Stimulated activated CD4-positive, alpha-beta T cell treated with anti-CD3 and anti-CD28 coated beads, Interleukin-2, amount 100 ng/mL, for 24 hours (primary cell): Measurements from ENCODE around the gene ECE1.
"Not testable (repeated sequence)": the region's sequence is repeated elsewhere in the genome, so short reads cannot be mapped to it uniquely, and the experiment has no call there.

Experiments
- DNase-seq, 2 donors: peaks; one replicate each; pipeline ENCODE4 v3.0.0-alpha.2; 2020

The ECE1 gene

DNA sequence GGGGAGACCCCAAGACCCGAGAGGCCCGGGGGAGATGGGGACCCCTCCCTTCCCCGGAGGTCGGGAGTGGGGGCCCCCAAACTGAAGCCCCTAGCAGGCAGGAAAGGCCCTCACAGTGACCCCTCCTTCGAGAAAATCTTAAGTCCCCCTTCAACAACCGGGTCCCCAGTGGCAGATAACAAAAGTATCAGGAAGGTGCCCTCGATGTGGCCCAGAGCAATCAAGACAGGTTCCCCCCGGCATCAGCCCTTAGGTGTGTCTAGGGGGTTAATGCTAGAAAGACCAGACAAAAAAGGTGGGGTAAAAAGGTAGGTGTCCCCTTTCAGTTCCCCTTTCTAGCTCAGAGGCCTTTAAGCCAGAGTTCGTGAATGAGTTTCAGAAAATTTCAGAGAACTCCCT lies 282 bp upstream of the ECE1 start:
- DNase-seq = peak in 1 of 2 donors; percentile 40

DNA sequence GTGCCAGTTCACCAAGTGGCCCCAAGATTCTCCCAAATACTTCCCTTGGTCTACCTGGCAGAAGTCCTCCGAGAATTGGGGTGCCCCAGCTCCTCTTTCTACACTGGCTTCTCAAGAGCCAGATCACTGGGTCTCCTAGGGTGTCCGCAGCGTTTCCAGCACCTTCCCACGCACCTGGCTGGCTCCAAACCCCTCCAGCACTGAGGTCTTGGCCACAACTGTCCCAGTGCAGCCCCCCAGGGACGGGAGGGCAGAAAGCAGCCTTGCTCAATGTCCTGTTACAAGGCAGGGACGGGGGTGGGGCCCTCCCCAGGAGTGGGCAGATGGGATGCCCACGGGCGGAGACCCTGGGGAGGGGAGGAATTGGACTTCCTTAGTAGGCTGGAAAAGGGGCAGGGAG lies 1.1 kb downstream of the ECE1 start:
- no peak for DNase-seq

DNA sequence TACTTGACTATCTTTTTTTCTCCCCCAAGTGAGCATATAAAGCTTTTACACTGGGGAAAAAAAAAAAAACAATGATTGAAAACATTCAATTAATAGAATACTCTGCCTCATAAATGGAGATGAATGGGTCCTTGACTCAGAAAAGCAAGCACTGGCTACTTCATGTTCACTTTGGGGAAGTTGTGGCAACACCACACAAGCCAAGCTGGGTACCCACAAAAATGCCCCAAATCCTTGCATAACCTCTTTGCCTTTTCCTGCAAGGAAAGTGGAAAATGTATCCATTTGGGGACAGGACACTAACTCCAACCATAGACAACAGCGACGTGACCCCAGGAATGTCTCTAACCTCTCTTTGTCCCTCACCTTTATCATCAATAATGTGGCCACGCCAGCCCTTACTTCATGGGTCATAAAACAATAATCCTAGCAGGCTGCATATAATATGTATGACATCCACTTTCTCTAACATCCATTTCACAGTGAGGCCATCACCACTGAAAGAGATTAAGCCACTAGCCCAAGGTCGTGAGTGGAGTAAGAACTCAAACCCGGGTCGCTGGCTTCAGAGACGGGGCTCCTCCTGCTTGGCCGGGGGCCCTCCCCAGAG lies 2.3 kb downstream of the ECE1 start:
- DNase-seq = no peak

DNA sequence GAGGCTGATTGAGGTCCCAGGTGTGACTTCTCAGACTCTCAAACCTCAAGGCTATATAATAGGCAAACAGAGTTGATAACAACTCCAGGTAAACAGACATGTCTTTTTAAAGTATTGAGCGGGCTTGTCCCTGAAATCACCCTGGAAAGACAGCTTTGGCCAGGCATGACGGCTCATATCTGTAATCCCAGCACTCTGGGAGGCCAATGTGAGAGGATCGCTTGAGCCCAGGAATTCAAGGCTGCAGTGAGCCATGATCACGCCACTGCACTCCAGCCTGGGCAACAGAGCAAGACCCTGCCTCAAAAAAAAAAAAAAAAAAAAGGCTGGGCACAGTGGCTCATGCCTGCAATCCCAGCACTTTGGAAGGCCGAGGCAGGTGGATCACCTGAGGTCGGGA lies 4.9 kb downstream of the ECE1 start:
- not testable (repeated sequence) for DNase-seq

DNA sequence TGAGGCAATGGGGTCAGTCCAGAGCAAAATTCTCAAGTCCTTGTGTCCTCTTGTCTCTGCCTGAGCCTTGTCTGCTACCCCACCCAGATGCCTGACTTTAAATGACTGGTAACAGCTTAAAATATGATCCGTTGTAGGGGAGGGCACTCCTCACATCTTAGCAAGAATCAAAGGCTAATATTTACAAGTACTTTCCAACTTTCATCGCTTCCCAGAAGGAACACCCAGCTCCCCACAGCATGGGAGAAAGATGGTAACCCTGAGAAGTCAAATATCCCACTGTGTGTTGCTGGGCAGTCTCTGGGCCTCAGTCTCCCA lies 5.2 kb downstream of the ECE1 start:
- DNase-seq = no peak

DNA sequence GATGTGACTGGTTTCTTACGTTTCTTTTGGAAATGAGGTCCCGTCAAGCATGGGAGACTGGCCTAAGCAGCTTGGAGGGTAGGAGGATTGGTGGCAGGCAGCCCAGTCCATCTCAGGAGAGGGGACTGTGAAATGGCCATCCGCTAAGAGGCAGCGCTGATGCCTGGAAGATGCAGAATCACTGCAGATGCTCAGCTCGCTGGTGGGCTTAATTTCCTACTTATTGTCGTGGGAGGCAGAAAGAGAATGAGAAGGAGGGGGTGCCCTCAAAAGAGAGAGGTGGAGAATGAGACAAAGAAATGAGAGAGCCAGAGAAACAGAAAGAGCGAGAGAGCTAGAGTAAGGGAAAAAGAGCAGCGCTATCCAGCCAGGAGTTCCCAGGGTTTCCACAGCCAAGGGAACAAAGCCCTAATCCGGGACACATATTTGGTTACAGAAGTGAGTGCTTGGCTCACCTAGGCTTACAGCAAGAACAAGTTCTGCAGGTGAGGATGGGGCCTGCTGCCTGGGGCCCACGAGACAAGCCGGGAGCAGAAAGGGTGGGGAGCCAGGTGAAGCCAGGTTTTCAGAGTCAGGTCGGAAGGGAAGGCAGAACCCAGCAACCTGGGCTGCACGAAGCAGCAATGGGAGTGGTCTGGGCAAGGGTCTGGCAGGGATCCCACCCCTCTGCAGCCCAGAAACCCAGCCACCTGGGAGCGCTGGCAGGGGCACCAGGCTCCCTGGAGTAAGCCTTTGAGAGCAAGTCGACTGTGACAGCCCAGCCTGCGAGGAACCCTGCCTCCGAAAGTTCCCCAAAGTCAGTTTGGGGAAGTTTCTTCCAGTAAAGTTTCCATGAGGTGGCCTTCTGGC lies 5.8 kb downstream of the ECE1 start:
- DNase-seq = no peak

DNA sequence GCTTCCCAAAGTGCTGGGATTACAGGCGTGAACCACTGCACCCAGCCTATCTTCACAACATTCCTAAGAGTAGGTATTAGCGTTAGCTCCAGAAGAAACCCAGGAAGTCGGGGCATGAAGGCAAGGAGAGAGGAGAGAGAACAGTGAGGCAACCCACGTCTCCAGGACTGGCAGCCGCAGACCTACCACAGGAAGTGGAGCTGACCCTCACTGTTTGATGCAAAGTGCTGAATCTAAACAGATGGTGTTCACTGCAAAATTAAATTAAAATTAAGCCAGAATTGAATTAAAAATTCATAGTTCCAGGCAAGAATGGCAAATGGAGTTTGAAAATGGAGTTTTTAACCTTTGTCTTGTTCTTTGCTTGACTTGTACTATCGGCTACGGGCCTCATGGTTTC lies 6.7 kb downstream of the ECE1 start:
- no peak for DNase-seq

DNA sequence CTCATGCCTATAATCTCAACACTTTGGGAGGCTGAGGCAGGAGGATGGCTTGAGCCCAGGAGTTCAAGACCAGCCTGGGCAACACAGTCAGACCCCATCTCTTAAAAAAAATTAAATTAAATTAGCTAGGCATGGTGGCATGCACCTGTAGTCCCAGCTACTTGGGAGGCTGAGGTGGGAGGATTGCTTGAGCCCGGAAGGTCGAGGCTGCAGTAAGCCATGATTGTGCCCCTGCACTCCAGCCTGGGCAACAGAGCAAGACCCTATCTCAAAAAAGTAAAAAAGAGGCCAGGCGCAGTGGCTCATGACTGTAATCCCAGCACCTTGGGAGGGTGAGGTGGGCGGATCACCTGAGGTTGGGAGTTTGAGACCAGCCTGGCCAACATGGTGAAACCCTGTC lies 8.2 kb downstream of the ECE1 start:
- DNase-seq = not testable (repeated sequence)

DNA sequence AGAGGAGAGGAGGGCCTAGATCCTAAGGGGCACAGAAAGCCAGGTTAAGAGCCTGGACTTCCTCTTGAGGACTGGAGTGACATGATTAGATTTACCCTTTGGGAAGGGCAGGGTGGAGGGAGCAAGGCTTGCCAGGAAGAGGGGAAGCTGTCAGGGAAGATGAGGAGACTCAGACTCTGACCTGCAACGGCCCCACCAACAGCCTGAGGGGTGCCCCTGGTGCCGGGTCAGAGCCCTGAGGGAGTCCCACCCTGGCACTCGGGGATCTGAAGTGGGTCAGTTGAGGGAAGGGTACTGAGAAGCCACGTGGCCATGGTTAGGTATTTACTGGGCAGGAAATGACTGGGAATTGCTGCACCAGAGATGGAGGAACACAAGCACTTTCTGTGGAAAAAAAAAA lies 9.8 kb downstream of the ECE1 start:
- DNase-seq = no peak

DNA sequence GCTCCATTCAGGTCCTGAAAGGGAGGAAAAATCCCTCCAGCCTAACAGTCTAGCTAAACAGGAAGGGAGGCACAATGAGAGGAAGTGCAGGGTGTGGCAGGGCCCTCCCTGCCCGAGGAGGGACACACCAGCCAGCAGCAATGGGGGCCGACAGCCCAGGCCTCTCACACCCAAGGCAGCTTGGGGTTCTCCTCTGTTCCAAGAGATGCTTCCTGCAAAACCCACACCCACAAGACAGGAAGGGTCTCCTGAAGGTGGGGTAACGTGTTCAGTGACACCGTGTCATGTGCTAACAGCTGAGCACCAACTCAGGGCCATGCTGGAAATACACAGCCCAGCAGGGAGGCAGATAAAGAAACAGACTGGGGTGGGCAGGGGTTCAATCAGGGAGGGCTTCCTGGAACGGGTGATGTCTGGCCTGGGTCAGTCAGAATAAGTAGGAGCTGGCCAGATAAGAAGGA lies 10.2 kb downstream of the ECE1 start:
- no peak for DNase-seq

DNA sequence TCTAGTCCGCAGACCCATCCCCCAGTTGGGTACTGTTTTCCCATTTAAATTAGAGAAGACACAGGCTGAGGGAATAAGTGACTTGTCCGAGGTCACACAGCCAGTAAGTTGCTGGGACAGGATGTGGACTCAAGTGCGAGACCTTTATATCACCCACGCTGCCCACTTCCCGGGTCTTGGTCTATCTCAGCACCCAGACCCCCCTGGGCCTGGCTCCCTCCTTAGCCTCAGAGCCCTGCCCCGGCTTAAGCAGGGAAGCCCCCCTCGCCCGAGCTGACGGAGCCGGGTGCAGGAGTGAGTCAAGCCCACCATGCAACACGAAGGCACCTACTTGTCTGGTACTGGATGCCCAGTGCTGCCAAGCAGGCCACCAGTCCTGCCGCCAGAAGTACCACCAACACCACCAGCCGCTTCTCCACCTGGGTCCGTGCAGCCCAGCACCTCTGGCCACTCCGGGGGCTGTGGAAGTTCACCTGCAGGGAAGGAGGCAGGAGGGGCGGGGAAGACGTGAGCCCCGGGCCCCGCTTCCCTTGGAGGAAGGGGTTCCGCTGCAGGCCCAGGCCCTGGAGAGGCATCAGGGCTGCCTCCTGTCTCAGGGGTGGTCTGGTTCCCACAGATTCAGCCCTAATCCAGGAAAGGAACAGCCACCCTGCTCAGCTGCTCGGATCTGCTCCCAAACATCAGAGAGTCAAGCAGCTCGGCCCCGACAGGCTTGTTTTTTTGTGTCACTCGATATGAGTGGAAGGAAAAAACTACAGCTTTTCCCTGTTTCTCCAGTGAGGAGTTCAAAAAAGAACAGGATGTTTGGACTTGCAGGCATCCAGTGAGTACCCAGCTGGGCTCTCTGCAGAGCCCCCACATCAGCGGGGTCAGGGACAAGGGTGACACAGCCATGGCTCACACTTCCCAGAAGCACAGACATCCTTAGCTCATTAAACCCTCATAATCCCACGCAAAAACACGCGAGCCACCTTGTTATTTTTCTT lies 11.1 kb downstream of the ECE1 start:
- no peak for DNase-seq

DNA sequence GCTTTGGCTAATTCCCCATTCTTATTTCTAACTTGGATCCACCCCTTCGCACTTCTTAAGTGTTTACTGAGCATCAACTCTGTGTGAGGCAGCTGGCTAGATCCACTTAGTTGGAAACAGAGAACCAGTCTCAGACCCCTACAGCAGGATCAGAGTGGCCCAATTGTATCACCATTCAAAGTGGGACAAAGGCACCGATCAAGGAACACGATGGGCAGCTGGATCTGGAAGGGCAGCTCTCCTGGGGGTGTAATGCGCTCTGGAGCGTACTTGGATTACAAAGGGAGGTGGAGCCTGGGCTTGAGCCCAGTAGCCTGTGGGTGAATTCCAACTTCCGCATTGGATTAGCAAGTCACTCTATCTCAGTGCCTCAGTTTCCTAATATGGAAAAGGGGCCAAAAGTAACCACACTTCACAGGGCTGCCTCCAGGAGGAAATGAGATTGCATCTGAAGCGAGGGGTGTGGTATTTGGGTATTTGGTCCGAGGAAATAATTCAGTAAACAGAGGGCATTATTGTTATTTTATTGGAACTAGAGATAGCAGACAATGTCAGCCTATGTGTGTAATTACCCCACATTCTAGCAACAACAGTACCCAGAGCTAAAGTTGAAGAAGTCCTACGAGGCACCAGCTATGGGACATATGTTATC lies 11.9 kb downstream of the ECE1 start:
- DNase-seq = no peak

DNA sequence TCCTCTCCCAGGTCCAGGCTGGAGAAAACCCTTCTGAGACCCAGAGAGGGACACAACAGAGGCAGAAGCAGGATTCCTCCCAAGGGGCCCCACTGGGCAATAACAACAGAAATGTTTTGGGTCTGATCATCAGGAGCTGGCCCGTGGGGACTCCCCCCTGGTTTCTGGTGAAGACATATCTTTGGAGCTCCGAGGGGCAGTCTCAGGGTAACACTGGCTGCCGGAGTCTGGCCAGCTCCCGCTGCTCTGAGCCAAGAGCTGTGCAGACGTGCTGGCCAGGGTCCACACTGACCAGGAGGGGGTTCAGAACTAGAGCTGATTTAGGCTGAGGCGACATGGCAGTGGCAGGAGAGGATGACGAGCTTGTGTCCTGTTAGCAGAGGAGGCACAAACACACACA lies 13.1 kb downstream of the ECE1 start:
- DNase-seq = no peak

DNA sequence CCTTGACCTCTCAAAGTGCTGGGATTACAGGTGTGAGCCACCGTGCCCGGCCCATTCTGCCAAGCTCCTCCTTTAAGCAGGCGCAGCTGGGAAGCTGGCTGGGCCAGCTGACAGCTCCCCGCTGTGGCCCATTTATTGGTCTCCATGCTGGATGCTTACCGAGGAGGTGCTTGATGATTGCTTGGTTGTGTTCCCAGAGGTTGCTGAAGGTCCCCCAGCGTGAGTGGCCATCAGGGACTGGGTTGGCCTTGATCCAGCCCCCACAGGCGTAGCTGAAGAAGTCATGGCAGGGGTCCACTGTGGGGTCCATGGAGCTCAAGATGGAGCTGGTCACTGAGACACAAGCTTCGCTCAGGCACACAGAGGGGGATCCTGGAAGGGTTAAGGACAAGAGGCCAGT lies 17.7 kb downstream of the ECE1 start:
- DNase-seq = no peak

DNA sequence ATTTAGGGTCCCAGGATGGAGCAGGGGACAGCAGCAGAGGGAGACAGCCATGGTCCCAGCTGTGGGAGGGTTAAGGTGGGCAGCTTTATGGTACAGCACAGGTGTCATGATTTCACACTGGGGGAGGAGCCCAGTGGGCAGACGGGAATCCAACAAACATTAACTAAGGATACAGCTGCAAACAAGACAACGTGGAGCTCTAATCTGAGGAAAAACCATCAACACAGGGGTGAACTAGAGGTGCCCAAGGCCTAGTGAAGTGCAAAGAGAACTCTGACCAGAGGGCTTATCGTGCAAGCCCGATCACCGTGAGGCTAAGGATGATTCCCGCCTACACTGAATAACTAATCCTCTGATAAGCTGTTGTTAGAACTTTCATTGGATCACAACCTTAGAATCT lies 18.7 kb downstream of the ECE1 start:
- DNase-seq = no peak

DNA sequence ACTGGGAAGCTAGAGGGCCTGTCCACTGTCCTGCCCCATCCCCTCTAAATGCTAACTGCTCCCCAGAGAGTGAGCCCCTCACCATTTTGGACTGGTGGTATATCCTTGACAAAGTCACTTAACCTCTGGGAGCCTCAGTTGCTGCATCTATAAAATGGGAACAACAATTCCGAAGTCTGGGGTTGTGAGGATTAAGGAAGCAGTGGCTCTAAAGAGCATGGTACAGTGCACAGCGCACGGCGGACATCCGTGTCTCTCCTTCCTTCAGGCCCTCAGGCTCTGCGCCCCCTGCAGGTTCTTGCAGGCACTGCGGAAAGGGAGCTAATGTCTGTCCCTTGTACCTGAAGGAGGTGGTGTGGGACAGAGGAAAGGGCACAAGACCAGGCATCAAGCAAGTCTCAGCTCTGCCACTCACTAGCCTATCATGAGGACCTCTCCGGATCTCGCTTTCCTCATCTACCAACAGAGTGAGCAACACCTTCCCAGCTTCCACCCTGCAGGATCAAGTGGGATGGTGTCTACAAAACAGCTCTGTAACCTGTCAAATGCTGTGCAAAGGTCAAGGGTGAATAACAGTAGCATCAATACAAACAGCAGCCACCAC lies 20.1 kb downstream of the ECE1 start:
- peak; percentile 89 to 90 for DNase-seq

DNA sequence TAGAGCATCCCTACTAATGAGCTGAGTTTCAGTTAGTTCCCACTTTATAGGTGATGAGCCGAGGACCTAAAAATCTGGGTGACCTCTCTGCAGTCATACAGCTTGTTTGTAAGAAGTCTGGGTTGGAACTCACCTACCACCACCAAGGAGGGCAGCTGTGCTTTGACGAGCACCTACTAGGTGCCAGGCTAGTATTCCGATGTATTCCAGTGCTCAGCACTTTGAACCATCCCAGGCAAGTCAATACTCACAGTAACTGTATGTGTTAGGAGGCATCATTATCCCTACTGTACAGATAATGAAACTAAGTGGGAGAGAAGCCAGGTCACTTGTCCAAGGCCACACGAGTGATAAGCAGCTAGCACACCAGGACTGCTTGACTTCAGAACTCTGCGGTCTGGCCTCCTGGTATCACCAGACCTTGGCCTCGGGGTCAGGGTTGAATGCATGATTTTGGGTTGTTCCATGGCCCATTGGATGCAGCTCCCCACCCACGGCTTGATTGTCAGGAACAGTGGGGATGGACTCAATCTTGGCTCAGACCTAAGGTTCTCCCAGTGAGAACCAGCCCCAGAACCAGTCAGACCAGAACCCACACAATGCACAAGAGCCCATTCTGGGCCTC lies 20.7 kb downstream of the ECE1 start:
- DNase-seq = no peak

DNA sequence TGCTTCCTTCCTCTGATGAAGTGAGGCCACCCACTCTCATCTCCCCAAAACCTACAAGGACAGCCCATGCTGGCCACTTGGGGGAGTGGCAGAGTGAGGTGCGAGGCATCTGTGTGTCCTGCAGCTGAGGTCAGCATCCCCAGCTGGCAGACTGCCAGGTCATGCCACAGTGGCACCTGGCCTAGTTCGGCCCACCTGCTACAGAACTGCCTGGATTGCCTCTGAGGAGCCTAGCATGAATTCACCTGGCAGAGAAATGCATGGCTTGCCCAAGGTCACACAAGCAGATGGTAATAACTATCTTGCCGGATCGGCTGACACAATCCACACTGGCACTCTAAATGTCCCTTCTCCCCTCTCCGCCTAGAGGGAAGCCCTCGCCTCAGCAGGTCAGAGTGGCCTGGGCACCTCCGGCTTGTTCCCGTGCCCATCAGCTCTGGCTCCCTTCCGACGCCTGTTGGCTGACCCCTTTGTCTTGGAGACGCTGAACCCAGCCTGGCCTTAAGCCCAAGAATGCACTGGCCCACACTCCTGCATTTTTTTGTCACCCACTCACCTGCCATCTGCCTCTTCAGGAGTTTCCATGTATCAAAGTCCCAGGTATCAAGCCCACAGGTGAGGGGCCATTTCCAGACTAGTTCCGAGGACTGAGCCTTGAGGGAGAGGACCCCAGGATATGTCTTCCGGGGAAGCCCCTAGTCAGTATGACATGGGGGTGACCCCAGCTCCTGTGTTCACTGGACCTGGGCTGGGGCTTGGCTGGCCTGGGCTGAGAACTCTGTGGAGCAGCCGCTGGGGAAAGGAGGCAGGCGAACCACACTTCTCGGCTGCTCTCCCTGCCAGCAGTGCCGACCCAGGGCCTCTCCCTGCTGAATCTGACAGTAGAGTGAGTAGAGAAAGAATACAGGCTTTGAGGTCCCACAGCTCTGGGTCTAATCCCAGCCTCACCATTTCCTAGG lies 21.7 kb downstream of the ECE1 start:
- DNase-seq = no peak

DNA sequence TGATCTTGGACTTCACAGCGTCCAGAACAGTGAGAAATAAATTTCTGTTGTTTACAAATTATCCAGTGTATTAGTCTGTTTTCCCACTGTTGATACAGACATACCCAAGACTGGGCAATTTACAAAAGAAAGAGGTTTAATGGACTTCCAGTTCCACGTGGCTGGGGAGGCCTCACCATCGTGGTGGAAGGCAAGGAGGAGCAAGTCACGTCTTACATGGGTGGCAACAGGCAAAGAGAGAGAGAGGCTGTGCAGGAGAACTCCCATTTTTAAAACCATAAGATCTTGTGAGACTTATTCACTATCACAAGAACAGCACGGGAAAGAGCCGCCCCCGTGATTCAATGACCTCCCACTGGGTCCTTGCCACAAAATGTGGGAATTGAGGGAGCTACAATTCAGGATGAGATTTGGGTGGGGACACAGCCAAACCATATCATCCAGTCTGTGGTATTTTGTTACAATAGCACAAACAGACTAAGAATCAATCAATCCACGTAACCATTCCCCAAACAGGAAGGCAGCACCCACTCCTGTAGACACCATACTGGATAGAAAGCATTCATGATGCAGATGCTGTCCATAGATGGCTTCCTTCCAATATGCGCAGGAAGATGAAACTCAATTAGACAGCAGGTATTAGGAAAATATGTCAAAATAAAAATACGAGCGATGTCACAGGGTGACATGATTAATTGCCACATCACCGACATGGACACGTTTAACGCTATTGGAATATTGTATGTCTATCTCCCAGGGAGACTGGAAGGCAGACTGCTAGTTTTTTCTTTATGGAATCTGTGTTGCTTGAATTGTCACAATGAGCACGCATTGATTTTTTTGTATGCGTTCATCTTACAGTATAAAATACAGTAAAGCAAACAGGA lies 22.8 kb downstream of the ECE1 start:
- no peak for DNase-seq
